ENCODE results near the gene STT3B.

The STT3B gene

GRCh38 chr3:31624083-31624709, 91.5 kb downstream of the STT3B start:
- Histone ChIP-seq H3K36me3 (no peaks in the 10 kb centered on the region), H3K4me3 (ENCODE audit: low read depth, low read length) (no peak overlapping the region), H3K4me1 (no peaks in the 10 kb centered on the region), H3K27me3 (no peaks in the 10 kb centered on the region), H3K9me3 (no peaks in the 10 kb centered on the region)
- no peak for DNase-seq
- no peak for TF ChIP-seq CTCF (IDR thresholded peaks at IDR 0.05; ENCODE audit: low read depth, low read length)

DNA sequence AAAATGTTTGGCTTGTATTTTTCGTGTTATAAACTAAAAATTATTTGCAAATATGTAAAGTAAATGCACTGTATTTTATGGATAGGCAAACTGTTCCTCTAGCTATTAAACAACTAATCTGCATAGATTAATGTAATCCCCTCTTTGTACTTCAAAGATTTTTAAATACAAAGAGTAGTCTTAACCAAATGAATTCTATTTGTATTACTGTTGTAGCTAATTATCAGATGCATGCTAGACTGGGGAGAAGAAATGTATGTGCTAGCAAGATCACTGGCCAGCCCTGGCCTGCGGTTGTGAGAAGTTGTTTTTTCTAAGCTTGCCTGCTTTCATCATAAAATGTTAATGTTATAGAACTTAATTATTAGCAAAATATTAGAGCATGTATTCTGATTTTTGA, 92.6 kb downstream of the STT3B start:
- Histone ChIP-seq H3K4me3 (ENCODE audit: low read depth, low read length) (no peak overlapping the region), H3K9me3 (no peaks in the 10 kb centered on the region), H3K4me1 (no peaks in the 10 kb centered on the region), H3K27me3 (no peaks in the 10 kb centered on the region), H3K36me3 (no peaks in the 10 kb centered on the region)
- DNase-seq, result no peak
- no peak for TF ChIP-seq CTCF (IDR thresholded peaks at IDR 0.05; ENCODE audit: low read depth, low read length)

GRCh38 chr3:31629054-31629453, 96.3 kb downstream of the STT3B start:
- Histone ChIP-seq H3K27me3 (no peaks in the 10 kb centered on the region), H3K4me3 (ENCODE audit: low read depth, low read length) (no peak overlapping the region), H3K9me3 (no peaks in the 10 kb centered on the region), H3K4me1 (no peaks in the 10 kb centered on the region), H3K36me3 (no peaks in the 10 kb centered on the region)
- no peak for DNase-seq
- TF ChIP-seq CTCF (IDR thresholded peaks at IDR 0.05; ENCODE audit: low read depth, low read length), result no peak

DNA sequence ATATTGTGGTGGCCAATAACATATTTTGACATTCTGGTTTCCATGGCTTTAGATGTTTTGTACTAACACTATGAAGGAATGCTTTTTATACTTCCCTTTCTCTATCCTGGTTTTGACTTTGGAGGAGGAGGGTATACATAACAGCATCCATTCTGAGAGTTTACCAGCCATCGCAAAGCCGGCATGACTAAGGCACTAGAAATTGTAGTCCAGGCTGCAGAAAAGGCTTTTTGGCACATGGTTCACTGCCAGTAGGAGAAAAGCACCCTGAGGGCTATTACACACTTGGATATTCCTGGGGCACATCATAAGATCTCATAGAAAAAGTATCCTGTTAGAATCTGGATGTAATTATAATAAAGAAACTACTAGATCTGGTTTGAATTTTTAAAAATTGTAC, 101.8 kb downstream of the STT3B start:
- Histone ChIP-seq H3K4me1 (no peaks in the 10 kb centered on the region), H3K27me3 (no peaks in the 10 kb centered on the region), H3K36me3 (no peaks in the 10 kb centered on the region), H3K4me3 (ENCODE audit: low read depth, low read length) (no peak overlapping the region), H3K9me3 (no peaks in the 10 kb centered on the region)
- DNase-seq, result no peak
- TF ChIP-seq CTCF (IDR thresholded peaks at IDR 0.05; ENCODE audit: low read depth, low read length), result no peak

DNA sequence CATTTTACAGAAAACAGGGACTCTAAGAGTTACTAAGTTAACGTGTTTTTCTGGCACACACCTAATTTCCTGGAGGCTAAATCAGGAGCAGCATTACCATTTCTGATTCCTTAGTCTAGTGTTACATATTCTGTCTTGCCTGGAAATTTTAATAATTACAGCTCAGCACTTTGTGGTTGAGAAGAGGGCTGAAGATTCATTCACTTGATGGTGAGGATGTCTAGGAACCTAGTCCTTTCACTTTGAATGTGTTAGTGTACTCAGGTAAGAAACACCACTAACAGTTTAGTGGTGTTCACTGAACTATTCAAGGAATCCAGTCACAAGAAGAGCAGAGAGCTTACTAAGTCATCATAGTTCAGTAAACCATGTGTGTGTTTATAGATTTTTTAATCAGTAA, 102.8 kb downstream of the STT3B start:
- Histone ChIP-seq H3K27me3 (no peaks in the 10 kb centered on the region), H3K4me3 (ENCODE audit: low read depth, low read length) (no peak overlapping the region), H3K9me3 (no peaks in the 10 kb centered on the region), H3K36me3 (no peaks in the 10 kb centered on the region), H3K4me1 (no peaks in the 10 kb centered on the region)
- TF ChIP-seq CTCF (IDR thresholded peaks at IDR 0.05; ENCODE audit: low read depth, low read length), result no peak
- no peak for DNase-seq

DNA sequence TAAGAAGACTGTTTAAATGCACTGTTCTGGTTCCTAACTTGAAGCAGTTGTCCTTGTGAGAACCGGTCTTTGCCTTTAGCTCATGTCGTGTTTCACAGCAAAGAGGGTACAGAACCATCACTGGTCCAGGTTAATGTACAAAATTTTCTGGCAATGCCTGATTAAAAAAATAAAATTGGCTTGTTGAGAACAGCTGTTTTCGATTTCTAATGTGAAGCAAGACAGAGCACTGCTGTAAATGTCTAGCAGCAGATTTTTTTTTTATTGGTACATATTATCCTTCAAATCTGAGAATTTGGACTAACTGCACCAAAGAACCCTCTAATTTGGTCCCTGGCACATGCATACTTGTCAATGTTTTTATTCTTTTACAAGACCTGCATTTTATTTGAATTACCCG, 103.3 kb downstream of the STT3B start:
- Histone ChIP-seq H3K9me3 (no peaks in the 10 kb centered on the region), H3K36me3 (no peaks in the 10 kb centered on the region), H3K4me3 (ENCODE audit: low read depth, low read length) (no peak overlapping the region), H3K4me1 (no peaks in the 10 kb centered on the region), H3K27me3 (no peaks in the 10 kb centered on the region)
- TF ChIP-seq CTCF (IDR thresholded peaks at IDR 0.05; ENCODE audit: low read depth, low read length), result no peak
- no peak for DNase-seq
